ENCODE data around the gene NHS.

GRCh38 chrX:17594693-17595092, 219.7 kb downstream of the NHS start:
- TF ChIP-seq CTCF (IDR thresholded peaks at IDR 0.05): no peak
- TF ChIP-seq POLR2A (IDR thresholded peaks at IDR 0.05): no peak
